ENCODE measurements around the gene IRX2.

Gene IRX2

DNA sequence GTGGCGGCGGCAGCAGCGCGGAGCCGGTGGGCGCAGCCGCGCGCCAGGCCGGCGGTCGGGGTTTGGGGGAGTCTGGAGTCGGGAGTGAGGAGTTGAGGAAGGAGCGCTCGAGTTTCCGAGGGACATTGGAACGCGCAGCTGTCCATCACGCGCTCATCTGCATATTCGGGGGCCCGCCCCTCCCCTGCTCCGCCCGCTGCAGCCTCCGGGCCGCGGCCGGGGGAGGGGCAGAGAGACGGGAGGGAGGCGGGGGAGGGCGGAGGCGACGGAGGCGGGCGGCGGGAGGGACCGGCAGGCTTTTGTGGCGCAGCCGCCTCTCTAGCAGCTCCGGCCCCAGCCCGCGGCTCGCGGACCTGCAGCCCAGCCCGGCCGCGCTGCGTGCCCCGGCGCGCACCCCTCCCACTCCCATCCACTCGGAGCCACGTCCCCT is at the start of gene IRX2:
IRX2 (minus strand) TSS at position 86 of the 430 bp plus-strand sequence. CDS start 264 bp downstream, outside the sequence.
- no peak for DNase-seq (ENCODE audit: low read depth)

DNA sequence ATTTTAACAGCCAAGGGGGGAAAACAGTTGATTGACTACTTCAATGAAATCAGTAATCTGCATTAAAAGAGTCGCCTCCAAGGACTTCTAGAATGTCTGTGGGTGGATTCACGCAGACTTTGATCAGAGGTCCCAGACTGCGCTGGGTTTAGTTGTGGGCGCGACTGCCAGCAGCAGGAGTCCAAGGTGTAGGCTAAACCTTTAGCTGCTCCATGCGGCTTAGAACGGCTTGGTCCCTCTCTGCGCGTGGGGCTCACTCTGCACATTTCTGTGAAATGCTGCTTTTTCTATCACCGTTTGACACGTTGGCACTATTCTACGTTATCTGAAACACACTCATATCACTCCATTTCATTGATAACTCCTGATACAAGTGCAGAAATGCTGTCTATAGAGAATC is 48.6 kb upstream of the IRX2 start:
- DNase-seq (ENCODE audit: low read depth), result no peak

DNA sequence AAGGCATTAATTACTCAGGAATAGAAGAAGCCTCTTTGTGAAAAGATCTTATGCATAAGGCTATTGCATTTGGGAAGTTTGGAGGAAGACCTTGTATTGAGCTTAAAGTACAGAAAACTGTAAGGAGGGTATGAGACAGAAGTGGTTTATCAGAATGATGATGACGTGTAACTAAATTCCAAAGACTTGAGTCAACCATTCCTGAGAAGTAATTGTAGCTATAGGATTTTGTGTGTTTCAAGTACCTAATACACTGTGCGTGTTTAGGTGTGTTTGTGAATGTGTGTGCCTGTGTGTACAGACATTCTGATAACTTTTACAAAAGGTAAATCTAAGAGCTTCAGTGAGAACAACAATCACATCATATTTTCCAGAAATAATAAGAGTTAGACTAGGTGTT is 46.5 kb upstream of the IRX2 start:
- no peak for DNase-seq (ENCODE audit: low read depth)

DNA sequence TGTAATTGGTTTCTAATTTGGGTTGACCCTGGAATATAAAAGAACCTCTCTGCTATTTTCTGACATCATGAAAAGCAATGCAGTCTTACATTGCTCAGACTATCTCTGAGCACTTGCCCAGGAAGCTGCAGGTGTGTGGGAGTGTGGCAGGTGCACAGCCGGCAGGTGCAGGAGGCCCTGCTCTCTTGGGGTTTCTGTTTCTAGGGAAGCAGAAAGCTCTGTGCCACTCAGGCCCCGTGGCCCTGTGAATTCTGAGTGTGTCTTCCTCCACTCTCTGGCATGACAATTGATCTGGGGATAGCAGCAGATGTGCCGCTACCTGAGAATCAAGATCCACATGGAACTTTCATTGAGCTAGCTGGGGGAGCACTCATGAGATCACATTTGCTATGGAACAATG is 45.7 kb upstream of the IRX2 start:
- no peak for DNase-seq (ENCODE audit: low read depth)

DNA sequence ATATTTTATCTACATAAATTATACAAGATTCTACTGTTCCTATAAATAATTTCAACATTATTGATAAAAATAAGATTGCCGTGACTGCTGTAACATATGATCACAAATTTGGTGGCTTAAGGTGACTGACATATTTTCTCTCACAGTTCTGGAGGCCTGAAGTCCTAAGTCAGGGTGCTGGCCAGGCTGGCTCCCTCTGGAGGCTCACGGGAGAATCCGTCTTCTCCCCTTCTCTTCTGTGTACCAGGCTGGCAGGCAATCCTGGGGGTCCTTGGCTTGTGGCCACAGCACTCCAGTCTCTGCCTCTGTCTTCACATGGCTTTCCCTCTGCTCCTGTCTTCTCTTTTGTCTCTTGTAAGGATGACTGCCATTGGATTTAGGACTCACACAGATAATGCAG is 31.7 kb upstream of the IRX2 start:
- no peak for DNase-seq (ENCODE audit: low read depth)

DNA sequence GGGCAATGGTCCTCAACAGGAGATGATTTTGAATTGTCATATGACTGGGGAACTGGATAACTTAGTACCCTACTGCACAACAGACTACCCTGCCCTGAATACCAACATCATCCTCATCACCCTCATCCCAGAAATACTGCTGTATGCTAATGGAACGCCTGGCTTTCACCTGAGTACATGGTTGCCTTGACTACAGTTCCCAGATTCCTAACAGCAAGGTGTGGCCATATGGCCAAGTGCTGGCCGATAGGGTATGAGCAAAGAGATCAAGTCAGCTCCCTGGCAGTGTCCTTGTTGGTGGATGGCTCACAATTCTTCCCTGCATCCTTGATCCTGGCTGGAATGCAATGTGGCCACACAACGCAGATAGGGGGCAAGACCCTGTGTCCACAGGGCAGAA is 31.2 kb upstream of the IRX2 start:
- no peak for DNase-seq (ENCODE audit: low read depth)

DNA sequence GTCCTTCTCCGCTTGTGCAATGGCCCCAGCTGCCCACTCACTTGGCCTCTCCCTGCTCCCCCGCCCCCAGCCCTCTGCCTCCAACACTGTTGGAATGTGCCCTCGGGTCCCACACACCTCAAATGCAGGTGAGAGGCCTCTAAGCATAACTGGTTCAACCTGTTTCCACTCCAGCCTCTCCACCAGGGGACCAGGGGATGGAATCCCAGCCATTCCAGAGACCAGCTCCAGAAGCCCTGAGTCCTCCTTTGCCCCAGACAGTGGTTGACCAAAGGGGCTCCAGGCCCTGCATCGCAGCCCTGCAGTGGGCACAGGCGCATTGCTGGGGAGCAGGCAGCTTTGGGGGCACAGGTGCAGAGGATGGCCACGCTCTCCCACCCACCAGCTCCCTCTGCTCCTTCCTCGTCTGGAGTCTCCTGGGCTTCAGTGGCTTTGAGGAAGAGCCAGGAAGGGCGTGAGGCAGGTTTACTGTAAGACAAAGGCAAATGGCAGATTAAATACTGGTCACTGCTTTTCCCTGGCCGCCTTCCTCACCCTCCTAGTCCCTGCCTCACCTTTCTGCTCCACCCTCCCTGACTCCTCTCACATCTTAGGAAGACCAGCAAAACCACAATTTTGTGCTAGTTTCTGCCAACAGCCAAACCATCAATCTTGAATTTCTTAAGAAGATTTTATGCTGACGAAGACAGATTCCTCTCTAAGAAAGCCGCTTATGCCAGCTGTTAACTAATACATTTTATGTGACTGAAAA is 29.1 kb upstream of the IRX2 start:
- DNase-seq (ENCODE audit: low read depth), result no peak

DNA sequence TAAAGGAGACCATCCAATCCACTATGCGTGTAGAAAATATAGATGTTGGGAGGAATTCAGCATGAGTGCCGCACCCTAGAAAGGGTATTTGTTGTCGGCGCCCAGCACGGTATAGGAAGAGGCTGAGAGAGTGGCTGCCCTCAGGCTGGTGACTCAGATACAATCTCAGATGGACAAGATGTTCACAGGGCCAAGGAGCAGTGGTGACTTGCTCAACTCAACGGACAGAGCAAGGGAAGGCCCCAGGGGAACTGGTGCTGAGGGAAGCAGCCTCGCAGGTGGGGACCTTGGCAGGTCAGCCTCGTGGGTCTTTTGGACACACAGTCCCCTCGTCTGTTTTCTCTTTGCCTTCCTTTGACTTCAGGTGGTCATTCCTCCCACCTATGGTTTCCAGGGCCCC is 28.0 kb upstream of the IRX2 start:
- no peak for DNase-seq (ENCODE audit: low read depth)

DNA sequence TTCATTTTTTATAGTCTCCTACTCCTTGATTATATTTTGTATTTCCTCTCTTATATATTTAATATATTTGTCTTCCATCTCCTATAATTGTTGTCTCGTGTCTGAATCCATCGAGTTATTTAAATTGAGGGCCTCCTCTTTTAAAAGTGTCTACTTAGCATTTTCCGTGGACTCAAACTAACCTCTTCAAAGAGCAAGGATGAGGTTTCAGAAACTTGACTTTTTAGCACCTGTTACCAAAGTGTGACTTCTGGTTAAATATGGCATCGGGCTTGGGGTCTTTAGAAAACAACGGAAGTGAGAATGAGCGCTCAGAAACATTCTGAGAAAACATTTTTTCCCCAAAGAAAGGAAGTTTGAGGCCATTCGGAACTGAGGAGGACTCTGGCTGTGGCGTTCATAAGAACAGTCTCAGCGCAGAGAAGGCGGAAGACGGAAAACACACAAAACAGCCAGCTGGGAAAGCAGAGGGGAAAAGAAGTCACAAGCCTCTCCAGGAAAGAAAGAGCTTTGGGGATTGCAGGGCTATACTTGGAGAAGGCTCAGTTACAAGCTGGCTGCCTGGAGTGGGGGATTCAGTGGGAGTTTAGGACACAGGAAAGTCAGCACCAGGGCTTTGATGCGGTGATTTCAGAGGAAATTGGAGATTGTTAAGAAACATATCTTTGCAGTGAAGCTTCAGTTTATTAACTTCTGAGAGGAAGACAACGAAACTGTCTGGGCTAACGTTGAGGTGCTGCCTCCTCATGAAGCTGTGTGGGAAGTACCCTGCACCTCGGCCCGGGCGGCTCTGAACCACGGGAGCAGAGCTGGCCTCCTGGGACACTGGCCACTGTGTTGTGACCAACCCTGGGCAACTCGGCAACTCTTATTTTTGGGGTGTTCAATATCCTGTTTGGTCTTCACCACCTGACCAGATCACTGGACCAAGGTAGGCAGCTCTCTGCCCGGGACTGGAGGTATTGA is 25.1 kb upstream of the IRX2 start:
- no peak for DNase-seq (ENCODE audit: low read depth)

DNA sequence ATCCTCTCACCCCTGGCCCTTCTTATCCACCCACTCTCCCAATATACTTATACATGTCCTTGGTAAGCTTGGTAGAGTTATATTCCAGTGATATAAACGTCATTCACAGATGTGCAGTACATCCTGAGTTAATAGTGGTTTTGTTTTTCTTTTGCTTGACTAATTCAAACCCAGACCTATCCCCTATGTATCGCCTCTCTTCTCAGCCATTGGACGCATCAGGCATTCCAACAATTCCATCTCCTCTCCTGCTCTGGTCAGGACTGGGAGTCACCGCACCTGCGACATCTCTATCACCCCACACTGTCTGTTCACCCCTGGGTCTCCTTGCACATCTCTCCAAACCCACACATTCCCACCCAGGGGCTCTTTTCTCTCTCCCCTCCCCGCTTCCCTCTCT is 21.9 kb upstream of the IRX2 start:
- DNase-seq (ENCODE audit: low read depth), result no peak

DNA sequence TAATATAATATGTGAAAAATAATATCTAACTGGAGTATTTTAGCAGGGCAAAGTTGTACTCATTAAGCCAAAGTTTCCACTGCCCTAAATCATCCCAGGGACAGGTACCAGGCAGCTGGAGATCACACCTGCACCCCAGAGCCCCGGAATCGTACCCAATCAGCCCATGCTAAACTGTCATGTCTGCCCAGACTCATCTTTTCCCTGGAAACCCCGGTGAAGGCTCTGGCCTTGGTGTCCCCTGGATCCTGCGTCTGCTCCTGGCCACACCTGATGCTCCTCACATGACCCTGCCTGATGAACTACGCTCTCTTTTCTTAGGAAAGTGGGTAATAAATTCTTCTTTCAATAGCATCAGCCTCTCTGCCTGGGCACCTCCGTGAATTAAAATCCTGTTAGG is 15.6 kb upstream of the IRX2 start:
- DNase-seq (ENCODE audit: low read depth), result no peak

DNA sequence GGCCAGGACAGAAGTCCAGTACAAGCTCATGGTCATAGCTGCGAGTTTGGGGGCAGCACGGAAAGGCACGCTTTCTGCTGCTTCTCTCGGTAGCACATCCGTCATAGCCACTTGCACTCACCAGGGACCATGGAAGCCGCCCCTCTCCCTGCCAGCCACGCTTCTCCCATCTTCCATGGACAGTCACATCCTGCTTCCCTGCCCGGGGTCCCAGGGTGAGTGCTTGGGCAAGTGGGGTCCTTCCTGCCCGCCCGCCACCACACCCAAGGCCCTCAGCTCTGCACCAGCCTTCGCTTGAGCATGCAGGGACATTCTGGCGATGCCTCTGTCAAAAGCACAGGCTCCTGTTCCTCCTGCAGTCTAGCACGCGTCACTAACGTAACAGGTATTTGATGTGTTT is 13.1 kb upstream of the IRX2 start:
- DNase-seq (ENCODE audit: low read depth), result no peak

DNA sequence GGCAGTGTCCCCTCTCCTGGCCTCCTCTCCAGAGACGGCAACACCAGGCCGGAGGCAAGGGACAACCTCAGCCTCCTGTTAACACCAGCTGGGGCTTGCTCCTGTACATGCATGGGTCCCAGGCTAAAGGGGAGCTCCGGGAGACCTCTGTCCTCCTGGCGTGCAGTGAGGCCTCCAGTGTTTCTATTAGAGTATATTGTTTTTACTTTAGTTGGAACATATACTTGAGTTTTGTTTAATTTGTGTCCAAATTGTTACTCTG is 12.0 kb upstream of the IRX2 start:
- no peak for DNase-seq (ENCODE audit: low read depth)

DNA sequence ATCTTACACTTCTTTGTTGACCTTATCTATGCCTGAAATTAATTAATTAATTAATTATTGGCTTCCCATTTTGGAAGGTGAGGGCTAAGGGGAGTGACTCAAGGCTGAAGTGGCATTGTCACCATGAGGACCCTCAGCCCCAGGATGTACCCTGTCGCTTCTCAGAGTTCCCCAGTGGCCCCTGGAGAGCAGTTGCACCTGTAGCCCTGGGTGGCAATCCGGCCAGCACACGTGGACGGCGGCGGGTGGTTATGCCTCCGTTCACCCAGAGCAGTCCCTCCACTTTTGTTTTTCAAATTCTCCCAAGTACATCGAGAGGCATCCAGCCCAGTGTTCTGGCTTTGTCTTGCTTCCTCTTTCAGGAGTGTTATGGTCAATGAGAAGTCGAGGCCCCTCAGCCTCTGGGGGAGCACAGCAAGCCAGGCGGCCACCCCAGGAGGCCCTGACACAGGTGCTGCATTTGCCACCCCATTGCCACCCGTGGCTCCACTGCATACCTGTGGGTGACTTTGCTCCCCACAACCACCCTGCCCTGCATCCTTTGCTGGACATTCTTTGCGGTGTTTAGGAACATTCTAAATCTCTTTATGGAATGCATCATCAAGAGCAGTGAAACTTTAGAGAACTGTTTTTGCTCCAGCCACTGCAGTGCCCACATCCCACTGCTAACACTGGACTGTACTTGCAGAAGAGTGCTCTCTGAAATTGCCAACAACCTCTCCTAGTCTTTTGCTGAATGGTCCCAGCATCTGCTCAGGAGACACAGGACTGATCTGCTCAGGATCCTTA is 11.5 kb upstream of the IRX2 start:
- no peak for DNase-seq (ENCODE audit: low read depth)

DNA sequence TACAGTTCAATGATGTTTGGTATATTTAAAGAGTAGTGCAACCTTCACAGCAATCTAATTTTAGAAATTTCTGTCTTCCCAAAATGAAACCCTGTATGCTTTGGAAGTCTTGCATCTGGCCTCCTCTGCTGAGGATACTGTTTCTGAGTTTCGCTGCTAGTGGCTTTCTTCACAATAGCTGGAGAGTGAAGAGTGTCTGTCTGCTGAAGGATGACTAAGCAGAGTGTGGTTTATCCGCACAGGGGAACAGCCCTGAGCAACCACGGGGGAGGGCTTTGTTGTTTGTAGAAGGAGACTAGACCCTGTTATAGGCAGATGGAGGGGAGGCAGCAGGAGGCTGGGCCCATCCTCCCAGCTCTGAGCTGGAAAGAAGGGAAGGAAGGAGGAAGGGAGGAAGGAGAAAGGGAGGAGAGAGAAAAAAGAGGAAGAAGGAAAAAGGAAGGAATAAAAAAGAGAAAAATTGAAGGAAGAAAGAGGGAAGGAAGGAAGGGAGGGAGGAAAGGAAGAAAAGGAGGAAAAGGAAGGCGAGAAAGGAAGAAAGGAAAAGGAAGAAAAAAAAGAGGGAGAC is 10.5 kb upstream of the IRX2 start:
- DNase-seq (ENCODE audit: low read depth), result no peak

DNA sequence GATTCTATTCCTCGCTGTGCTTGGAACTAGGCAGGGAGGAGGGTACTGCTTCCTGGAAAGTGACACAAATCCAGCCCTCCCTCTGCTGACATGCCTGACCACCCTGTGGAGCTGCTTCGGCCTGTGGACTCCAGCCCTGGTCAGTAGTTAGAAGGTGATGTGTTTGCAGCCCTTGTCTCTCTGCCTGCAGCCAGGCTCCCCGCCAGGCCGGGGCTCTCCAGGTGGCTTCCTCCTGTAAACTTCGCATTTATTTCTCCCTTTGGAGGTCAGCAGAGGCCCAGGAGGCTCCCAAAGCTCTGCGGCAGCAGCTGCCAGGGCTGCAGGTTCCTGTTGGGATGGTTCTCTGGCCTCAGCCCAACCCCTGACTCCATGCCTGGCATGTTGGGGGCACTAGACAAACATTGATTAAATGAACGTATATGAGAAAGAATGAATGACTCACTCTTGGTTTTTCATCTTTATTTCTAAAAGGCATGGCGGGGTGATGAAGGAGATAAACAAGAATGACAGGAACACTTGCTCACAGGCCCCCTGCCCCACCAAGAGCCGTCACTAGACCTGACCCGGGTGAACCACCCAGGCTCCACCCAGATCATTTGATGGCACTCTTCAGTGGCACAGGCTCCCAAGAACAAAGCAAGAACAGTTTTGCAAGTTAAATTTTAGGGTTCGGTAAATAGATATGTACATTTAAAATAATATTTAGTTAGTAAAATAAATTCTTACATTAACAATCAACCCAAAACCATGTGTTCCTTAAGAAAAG is 8.4 kb upstream of the IRX2 start:
- no peak for DNase-seq (ENCODE audit: low read depth)

DNA sequence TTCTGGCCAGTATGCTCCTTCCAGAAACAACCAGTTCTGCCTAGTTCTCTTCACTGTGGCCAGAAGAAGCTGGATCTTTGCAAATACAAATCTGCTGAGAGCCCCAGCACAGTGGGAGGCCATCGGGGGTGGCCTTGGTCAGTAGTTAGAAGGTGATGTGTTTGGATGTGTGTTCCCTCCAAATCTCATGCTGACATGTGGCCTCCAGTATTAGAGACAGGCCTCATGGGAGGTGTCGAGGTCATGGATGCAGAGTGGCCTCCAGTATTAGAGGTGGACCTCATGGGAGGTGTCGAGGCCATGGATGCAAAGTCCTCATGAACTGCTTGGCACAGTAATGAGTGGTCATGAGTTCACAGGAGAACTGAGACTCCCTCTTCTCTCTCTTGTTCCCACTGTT is 7.6 kb upstream of the IRX2 start:
- DNase-seq (ENCODE audit: low read depth), result no peak

DNA sequence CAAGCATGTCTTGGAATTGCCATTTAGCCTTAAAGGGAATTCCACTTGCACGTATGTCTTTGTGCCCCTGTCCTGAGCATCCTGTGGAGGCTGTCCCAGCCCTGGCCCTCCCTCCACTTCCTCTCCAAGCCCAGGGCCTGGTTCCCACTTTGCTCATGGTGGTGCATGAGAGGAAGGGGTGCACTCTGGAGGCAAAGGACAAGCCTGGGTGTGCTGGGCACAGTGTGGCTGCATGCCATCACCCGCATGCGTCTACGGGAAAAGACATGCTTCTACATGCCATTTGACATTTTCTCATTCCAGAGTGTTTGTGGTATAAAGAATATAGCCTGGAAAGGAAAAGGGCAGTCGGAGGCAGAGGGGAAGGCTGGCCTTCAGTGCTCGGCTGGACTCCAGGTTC is 7.2 kb upstream of the IRX2 start:
- DNase-seq (ENCODE audit: low read depth), result no peak

DNA sequence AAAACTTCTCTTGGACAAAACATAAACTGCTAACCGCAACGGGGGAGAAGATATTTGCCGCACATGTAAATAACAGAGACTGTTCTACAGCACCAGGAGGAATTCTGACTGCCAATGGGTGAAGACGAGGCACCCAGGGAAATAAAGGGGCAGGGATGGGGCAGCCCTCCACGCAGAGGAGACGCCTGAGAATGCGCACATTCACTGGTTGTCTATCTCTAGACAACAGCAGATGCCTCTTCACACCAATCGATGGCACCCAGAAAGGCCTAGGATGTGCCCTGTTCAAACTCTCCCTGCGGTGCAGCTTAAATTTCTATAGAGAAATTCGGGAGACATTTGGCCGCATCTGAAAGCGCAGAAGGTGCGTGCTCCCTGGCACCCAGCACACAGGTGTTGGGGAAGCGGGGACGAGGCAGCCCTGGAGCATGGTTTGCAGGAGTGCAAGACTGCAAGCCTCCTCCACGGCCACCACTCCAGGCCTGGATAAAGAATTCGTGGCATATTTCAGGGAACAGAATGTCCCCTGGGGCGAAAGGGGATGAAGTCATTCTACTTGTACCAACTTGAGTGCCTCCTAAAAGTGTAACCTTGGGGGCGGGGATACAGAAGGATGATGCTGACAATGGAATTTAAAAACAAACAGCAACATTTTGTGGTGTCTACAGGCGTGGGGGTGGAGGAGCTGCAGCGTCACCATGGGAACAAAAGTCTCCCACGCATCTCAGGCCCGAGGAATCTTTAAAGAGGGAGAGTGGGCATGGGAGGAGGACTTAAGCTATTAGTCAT is 6.3 kb upstream of the IRX2 start:
- no peak for DNase-seq (ENCODE audit: low read depth)

DNA sequence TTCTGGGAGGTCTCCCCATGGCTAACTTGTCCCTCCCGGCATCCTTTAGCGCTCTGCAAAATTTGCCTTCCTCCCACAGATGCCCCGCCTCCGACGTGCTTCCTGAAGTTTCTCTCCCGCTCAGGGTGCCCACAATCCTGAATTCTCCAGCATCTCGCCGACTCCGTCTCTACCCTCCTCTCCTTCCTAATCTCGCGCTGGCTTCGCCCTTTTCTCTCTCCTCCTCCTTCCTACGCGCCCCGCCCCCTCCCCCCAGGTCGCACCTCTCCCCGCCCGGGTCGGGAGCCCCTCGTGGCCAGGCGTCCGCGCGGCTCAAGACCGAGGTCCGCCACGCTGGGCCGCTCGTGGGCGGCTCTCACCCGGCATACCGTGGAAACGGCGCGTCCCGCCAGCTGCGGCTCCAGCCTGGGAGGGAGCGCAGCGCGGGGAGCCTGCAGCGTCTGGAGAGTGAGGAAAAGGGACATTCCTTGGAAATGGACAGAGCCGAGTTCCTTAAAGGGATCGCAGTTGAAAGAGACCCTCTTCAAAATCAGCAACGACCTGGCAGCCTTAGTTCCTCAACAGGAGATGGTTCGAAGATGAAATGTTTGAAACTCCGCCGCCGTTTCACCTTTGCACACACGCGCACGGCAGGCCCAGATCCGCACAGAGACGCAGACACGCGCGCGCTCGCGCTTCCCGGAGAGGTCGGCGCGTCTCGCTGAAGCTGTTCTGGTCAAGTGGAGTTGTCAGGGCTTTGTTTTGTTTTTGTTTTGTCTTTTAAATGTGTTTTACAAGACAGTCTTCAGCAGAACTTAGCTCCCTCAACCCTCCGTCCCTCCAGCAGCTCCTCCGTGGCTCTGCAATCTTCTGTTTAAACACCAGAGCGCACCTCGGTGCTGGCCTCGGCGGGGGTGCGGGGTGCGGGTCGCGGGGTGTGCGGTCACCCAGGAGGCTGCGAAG is 5.0 kb upstream of the IRX2 start:
- DNase-seq (ENCODE audit: low read depth), result no peak

All from stimulated activated CD8-positive, alpha-beta memory T cell treated with anti-CD3 and anti-CD28 coated beads, Interleukin-15, amount 100 ng/mL, for 24 hours (primary cell).